ENCODE results near the gene TSEN15.

- TF ChIP-seq CTCF (IDR thresholded peaks at IDR 0.05; ENCODE audit: insufficient read depth, low read length, poor library complexity, severe bottlenecking): no peak
- TF ChIP-seq EZH2phosphoT487 (conservative IDR thresholded peaks at IDR 0.05; ENCODE audit: low read length): no peak
Observed at GRCh38 chr1:184014271-184014670, 37.3 kb upstream of the TSEN15 start.

All from SU-DHL-6 (cell line).